ENCODE data around the gene LHX5. TPM values are rescaled to one million over a fixed set of nuclear protein-coding genes. Genes with fewer than 3 reads are reported as not detected.

The LHX5 gene
- total RNA-seq, 1 donor from 2014 or later = 0.25 TPM

GRCh38 chr12:113439301-113439597, 32.4 kb downstream of the LHX5 start:
- no peak overlapping the region for H3K27ac ChIP-seq (ENCODE audit: low read depth, low read length)
- H3K36me3 ChIP-seq (ENCODE audit: insufficient read depth, low read length) = no peaks in the 10 kb centered on the region
- H3K36me3 Mint-ChIP-seq (ENCODE audit: low read depth, unreplicated experiment) = no peaks in the 10 kb centered on the region
- no peak overlapping the region for H3K4me3 Mint-ChIP-seq (ENCODE audit: unreplicated experiment)
- no peaks in the 10 kb centered on the region for H3K79me2 ChIP-seq (ENCODE audit: insufficient read depth, low read length)
- no peak overlapping the region for H3K27ac Mint-ChIP-seq (ENCODE audit: unreplicated experiment)
- FAIRE-seq (no peak), DNase-seq (ENCODE audit: low read depth) (no peak)
- no peaks in the 10 kb centered on the region for H4K20me1 ChIP-seq (ENCODE audit: insufficient read depth, low read length)
- H3K9ac ChIP-seq (ENCODE audit: low read length) = no peak overlapping the region
- no peak overlapping the region for H3K4me3 ChIP-seq (ENCODE audit: insufficient read depth, low read depth, low read length)
- no peak overlapping the region for H2AFZ ChIP-seq (ENCODE audit: low read depth, low read length)
- H3K27me3 Mint-ChIP-seq (ENCODE audit: low read depth, unreplicated experiment) = peaks cover 15% of the 10 kb centered on the region
- no peak for TF ChIP-seq EZH2 (IDR thresholded peaks at IDR 0.05; ENCODE audit: insufficient read depth, low read length)
- TF ChIP-seq CTCF (IDR thresholded peaks at IDR 0.05; ENCODE audit: insufficient read depth, low read depth, low read length) = no peak
- H3K27me3 ChIP-seq (ENCODE audit: insufficient read depth, low read length) = peaks cover 13% of the 10 kb centered on the region
- H3K9me3 Mint-ChIP-seq (ENCODE audit: unreplicated experiment) = no peaks in the 10 kb centered on the region
- no peaks in the 10 kb centered on the region for H3K4me1 ChIP-seq (ENCODE audit: insufficient read depth, low read length)
- H3K4me2 ChIP-seq (ENCODE audit: low read length) = no peak overlapping the region
- no peaks in the 10 kb centered on the region for H3K4me1 Mint-ChIP-seq (ENCODE audit: low read depth, unreplicated experiment)
- no peaks in the 10 kb centered on the region for H3K9me3 ChIP-seq (ENCODE audit: insufficient read depth, low read depth, low read length)

- H3K4me3 Mint-ChIP-seq (ENCODE audit: unreplicated experiment) = no peak overlapping the region
- H3K36me3 Mint-ChIP-seq (ENCODE audit: low read depth, unreplicated experiment) = no peaks in the 10 kb centered on the region
- no peaks in the 10 kb centered on the region for H3K4me1 Mint-ChIP-seq (ENCODE audit: low read depth, unreplicated experiment)
- Histone ChIP-seq H3K4me2 (ENCODE audit: low read length) (no peak overlapping the region), H3K4me1 (ENCODE audit: insufficient read depth, low read length) (no peaks in the 10 kb centered on the region), H3K9ac (ENCODE audit: low read length) (no peak overlapping the region), H3K79me2 (ENCODE audit: insufficient read depth, low read length) (no peaks in the 10 kb centered on the region), H3K9me3 (ENCODE audit: insufficient read depth, low read depth, low read length) (no peaks in the 10 kb centered on the region), H3K27me3 (ENCODE audit: insufficient read depth, low read length) (peaks cover 13% of the 10 kb centered on the region), H3K36me3 (ENCODE audit: insufficient read depth, low read length) (no peaks in the 10 kb centered on the region), H3K27ac (ENCODE audit: low read depth, low read length) (no peak overlapping the region), H4K20me1 (ENCODE audit: insufficient read depth, low read length) (no peaks in the 10 kb centered on the region), H3K4me3 (ENCODE audit: insufficient read depth, low read depth, low read length) (no peak overlapping the region), H2AFZ (ENCODE audit: low read depth, low read length) (no peak overlapping the region)
- FAIRE-seq (peak; percentile 5), DNase-seq (ENCODE audit: low read depth) (no peak)
- no peaks in the 10 kb centered on the region for H3K9me3 Mint-ChIP-seq (ENCODE audit: unreplicated experiment)
- no peak for TF ChIP-seq CTCF (IDR thresholded peaks at IDR 0.05; ENCODE audit: insufficient read depth, low read depth, low read length)
- TF ChIP-seq EZH2 (IDR thresholded peaks at IDR 0.05; ENCODE audit: insufficient read depth, low read length) = no peak
- peaks cover 11% of the 10 kb centered on the region for H3K27me3 Mint-ChIP-seq (ENCODE audit: low read depth, unreplicated experiment)
- H3K27ac Mint-ChIP-seq (ENCODE audit: unreplicated experiment) = no peak overlapping the region
Measured at GRCh38 chr12:113438523-113439300, 33.0 kb downstream of the LHX5 start.

GRCh38 chr12:113437729-113438100, 34.0 kb downstream of the LHX5 start:
- Histone ChIP-seq H4K20me1 (ENCODE audit: insufficient read depth, low read length) (no peaks in the 10 kb centered on the region), H3K27ac (ENCODE audit: low read depth, low read length) (no peak overlapping the region), H3K79me2 (ENCODE audit: insufficient read depth, low read length) (no peaks in the 10 kb centered on the region), H3K4me3 (ENCODE audit: insufficient read depth, low read depth, low read length) (no peak overlapping the region), H3K36me3 (ENCODE audit: insufficient read depth, low read length) (no peaks in the 10 kb centered on the region), H3K9ac (ENCODE audit: low read length) (no peak overlapping the region), H3K27me3 (ENCODE audit: insufficient read depth, low read length) (peaks cover 9% of the 10 kb centered on the region), H3K4me1 (ENCODE audit: insufficient read depth, low read length) (no peaks in the 10 kb centered on the region), H3K9me3 (ENCODE audit: insufficient read depth, low read depth, low read length) (no peaks in the 10 kb centered on the region), H2AFZ (ENCODE audit: low read depth, low read length) (no peak overlapping the region), H3K4me2 (ENCODE audit: low read length) (no peak overlapping the region)
- no peak for TF ChIP-seq CTCF (IDR thresholded peaks at IDR 0.05; ENCODE audit: insufficient read depth, low read depth, low read length)
- TF ChIP-seq EZH2 (IDR thresholded peaks at IDR 0.05; ENCODE audit: insufficient read depth, low read length) = no peak
- H3K4me3 Mint-ChIP-seq (ENCODE audit: unreplicated experiment) = no peak overlapping the region
- no peak for DNase-seq (ENCODE audit: low read depth)
- peaks cover 1% of the 10 kb centered on the region for H3K9me3 Mint-ChIP-seq (ENCODE audit: unreplicated experiment)
- no peaks in the 10 kb centered on the region for H3K36me3 Mint-ChIP-seq (ENCODE audit: low read depth, unreplicated experiment)
- peaks cover 10% of the 10 kb centered on the region for H3K27me3 Mint-ChIP-seq (ENCODE audit: low read depth, unreplicated experiment)
- no peak overlapping the region for H3K27ac Mint-ChIP-seq (ENCODE audit: unreplicated experiment)
- peaks cover 2% of the 10 kb centered on the region for H3K4me1 Mint-ChIP-seq (ENCODE audit: low read depth, unreplicated experiment)
- FAIRE-seq = no peak

All from astrocyte (in vitro differentiated cells and primary cell).